Measurements from ENCODE around the gene RHOH.

The RHOH gene

GRCh38 chr4:40244606-40245005 is 47.8 kb downstream of the RHOH start (continued):
- TF ChIP-seq PRDM10 (tag by site-specific recombination; IDR thresholded peaks at IDR 0.05) (no peak), ZNF792 (tag by site-specific recombination; IDR thresholded peaks at IDR 0.05) (no peak), ZNF830 (tag by site-specific recombination; IDR thresholded peaks at IDR 0.05; ENCODE audit: low read depth) (no peak), ZBTB44 (tag by site-specific recombination; IDR thresholded peaks at IDR 0.05) (no peak), KLF1 (tag by site-specific recombination; IDR thresholded peaks at IDR 0.05) (no peak), ELK4 (IDR thresholded peaks at IDR 0.05; ENCODE audit: borderline replicate concordance, low read depth, low read length) (no peak), ZNF112 (tag by site-specific recombination; IDR thresholded peaks at IDR 0.05) (no peak), PATZ1 (tag by site-specific recombination; IDR thresholded peaks at IDR 0.05) (no peak), ZBTB10 (tag by site-specific recombination; IDR thresholded peaks at IDR 0.05) (no peak), KLF9 (tag by site-specific recombination; IDR thresholded peaks at IDR 0.05; ENCODE audit: low read depth) (no peak)

- no peak overlapping the region for H3K4me3 ChIP-seq (ENCODE audit: low read depth, low read length)
- no peaks in the 10 kb centered on the region for H3K36me3 ChIP-seq (ENCODE audit: control insufficient read depth in 2 of 2, insufficient read depth in 1 of 2, low read length in 2 of 2)
- no peaks in the 10 kb centered on the region for H3K4me1 ChIP-seq (ENCODE audit: control insufficient read depth, insufficient read depth, low read length)
- ChIA-PET CTCF (no interaction called here), POLR2A (no interaction called here)
- no peak for TF ChIP-seq ZBTB1 (tag by site-specific recombination; IDR thresholded peaks at IDR 0.05)
- TF ChIP-seq ZNF324 (tag by site-specific recombination; IDR thresholded peaks at IDR 0.05): no peak
- no peak for TF ChIP-seq ZNF677 (tag by site-specific recombination; IDR thresholded peaks at IDR 0.05)
- no peak for TF ChIP-seq SETDB1 (IDR thresholded peaks at IDR 0.05; ENCODE audit: insufficient read length, low read length)
- no peak for TF ChIP-seq ZNF16 (tag by site-specific recombination; IDR thresholded peaks at IDR 0.05; ENCODE audit: low read depth)
- no peak for TF ChIP-seq ZNF114 (tag by site-specific recombination; IDR thresholded peaks at IDR 0.05)
- H3K27ac ChIP-seq (ENCODE audit: extremely low read depth, low read depth, low read length): no peak overlapping the region
- H3K9me3 ChIP-seq (ENCODE audit: control insufficient read depth, insufficient read depth, low read depth, low read length): no peaks in the 10 kb centered on the region
These were observed 48.7 kb downstream of the RHOH start for GRCh38 chr4:40245550-40245949.
